Esophagus muscularis mucosa (tissue), 4 donors: Measurements from ENCODE around the gene CRYBG2. TPM values are rescaled to one million over a fixed set of nuclear protein-coding genes. Genes with fewer than 3 reads are reported as not detected.

ENCODE experiments used
- DNase-seq: peaks from one replicate; pipeline ENCODE4 v3.0.0-alpha.2; 2017; ENCODE audit errors: extremely low spot score
- H3K27ac ChIP-seq, 4 donors: fragments of 200-600 bp; sonication (generic); replicated peaks in 1 of 4; 1 replicate in 3 of 4; 2 replicates in 1 of 4; pipeline ENCODE4 v1.5.1; 2016 to 2019; ENCODE audit warnings: mild to moderate bottlenecking in 1 of 4
- H3K27me3 ChIP-seq, 4 donors: fragments of 200-600 bp; sonication (generic); one replicate each; pipeline versions ENCODE4 v1.5.1 to v1.6.0; 2016 to 2019
- H3K36me3 ChIP-seq, 4 donors: fragments of 200-600 bp; sonication (generic); one replicate each; pipeline ENCODE4 v1.5.1; 2016 to 2019
- H3K4me1 ChIP-seq, 4 donors: fragments of 200-600 bp; sonication (generic); one replicate each; pipeline ENCODE4 v1.5.1; 2016 to 2019
- H3K4me3 ChIP-seq, 4 donors: fragments of 200-600 bp; sonication (generic); 1 replicate in 2 of 4; 2 replicates in 2 of 4; pipeline ENCODE4 v1.5.1; 2016 to 2019; ENCODE audit warnings: mild to moderate bottlenecking in 4 of 4, moderate library complexity in 1 of 4
- H3K9me3 ChIP-seq, 4 donors: fragments of 200-600 bp; sonication (generic); 1 replicate in 3 of 4; 2 replicates in 1 of 4; pipeline ENCODE4 v1.5.1; 2016 to 2019
- EP300 ChIP-seq: sonication (generic); formaldehyde crosslinking; IDR thresholded peaks from one replicate; pipeline ENCODE4 v1.6.1; 2017; ENCODE audit warnings: antibody characterized with exemption
- POLR2A ChIP-seq: fragments of 450-650 bp; IDR thresholded peaks from one replicate; pipeline ENCODE4 v1.6.1; 2017; ENCODE audit warnings: antibody characterized with exemption, moderate library complexity, mild to moderate bottlenecking, low read depth
- POLR2AphosphoS5 ChIP-seq, 2 donors: sonication (generic); formaldehyde crosslinking; IDR thresholded peaks; one replicate each; pipeline ENCODE4 v1.6.1; 2017; ENCODE audit warnings: antibody characterized with exemption in 2 of 2
- WGBS: methylation state at CpG from one replicate; pipeline ENCODE4 v1.1.5; 2018; 5-methylcytosine and 5-hydroxymethylcytosine counted together
- intact Hi-C: fragments of 100-400 bp; cut with DNase I; formaldehyde crosslinking; loops from one replicate; pipeline ENCODE4 v1.15.1; 2023
- total RNA-seq, 4 donors: library from RNA; depleted of rRNA; stranded (reverse); fragments of >200 nt; gene quantifications; one replicate each; pipeline versions ENCODE4 v1.1.0 to v1.2.1, GENCODE V29; 2016
- TF ChIP-seq, protein P1 (sequence below), 3 experiments: fragments of 200-600 bp in 2 of 3; fragments of 450-650 bp in 1 of 3; sonication (generic) in 2 of 3; IDR thresholded peaks; one replicate each; pipeline ENCODE4 v1.5.1; 2017 to 2019; ENCODE audit warnings: antibody characterized with exemption in 3 of 3, mild to moderate bottlenecking in 2 of 3, moderate library complexity in 1 of 3

Gene CRYBG2
- total RNA-seq, 4 donors from 2014 or later, result 0.42 to 0.86 TPM; not detected in 2

DNA sequence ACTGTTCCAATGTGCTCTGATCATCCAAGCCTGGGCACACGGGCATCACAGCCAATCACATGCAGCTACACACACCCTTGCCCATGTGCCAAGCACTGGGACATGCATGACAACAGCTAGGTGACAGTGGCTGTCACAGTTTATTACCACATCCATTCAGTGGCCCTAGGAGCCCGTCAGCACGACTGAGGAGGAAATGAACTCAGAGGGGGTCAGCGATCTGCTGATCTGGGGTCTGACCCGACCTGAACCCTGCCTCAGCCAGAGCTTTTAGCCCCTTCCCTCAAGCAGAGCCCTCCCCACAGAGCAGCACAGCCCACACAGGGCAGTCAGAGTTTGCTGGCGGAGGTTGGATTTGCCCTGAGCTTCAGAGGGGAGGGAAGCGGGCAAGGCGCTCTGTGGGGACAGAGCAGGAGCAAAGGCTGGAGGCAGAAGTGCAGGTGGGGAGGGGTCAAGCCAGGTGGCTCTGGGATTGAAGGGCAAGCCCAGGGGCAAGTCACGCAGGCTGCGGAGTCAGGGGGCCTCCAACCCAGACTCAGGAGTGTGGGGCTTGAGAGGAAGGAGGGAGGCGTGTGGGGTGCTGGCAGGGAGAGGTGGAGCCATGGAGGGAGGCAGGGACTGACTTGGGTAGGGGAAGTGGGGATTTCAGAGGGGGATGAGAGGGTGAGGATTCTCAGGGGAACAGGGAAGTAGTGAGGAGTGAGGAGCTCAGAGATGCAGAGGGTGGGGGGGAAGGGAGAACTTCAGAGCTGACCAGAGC lies 63.6 kb downstream of the CRYBG2 start:
- H3K4me3 ChIP-seq, result no peak overlapping the region
- H3K4me1 ChIP-seq, result peaks cover 17 to 58% (median 52%) of the 10 kb centered on the region in 4 donors
- no peaks in the 10 kb centered on the region for H3K27me3 ChIP-seq
- TF ChIP-seq EP300, result no peak
- TF ChIP-seq POLR2A, result no peak
- TF ChIP-seq POLR2AphosphoS5 (IDR thresholded peaks at IDR 0.05), result no peak
- TF ChIP-seq, protein P1, sequence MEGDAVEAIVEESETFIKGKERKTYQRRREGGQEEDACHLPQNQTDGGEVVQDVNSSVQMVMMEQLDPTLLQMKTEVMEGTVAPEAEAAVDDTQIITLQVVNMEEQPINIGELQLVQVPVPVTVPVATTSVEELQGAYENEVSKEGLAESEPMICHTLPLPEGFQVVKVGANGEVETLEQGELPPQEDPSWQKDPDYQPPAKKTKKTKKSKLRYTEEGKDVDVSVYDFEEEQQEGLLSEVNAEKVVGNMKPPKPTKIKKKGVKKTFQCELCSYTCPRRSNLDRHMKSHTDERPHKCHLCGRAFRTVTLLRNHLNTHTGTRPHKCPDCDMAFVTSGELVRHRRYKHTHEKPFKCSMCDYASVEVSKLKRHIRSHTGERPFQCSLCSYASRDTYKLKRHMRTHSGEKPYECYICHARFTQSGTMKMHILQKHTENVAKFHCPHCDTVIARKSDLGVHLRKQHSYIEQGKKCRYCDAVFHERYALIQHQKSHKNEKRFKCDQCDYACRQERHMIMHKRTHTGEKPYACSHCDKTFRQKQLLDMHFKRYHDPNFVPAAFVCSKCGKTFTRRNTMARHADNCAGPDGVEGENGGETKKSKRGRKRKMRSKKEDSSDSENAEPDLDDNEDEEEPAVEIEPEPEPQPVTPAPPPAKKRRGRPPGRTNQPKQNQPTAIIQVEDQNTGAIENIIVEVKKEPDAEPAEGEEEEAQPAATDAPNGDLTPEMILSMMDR (IDR thresholded peaks at IDR 0.05), result no peak
- H3K36me3 ChIP-seq, result peaks cover 0 to 7% (median 0%) of the 10 kb centered on the region in 4 donors
- no peak for DNase-seq
- no peaks in the 10 kb centered on the region for H3K9me3 ChIP-seq
- peak overlapping the region; percentile 49 to 62 (median 55) for H3K27ac ChIP-seq
- WGBS, result 72% methylated on average over 11 of the region's 11 CpGs
- intact Hi-C loops, result no loop called here

- Histone ChIP-seq H3K9me3 (no peaks in the 10 kb centered on the region), H3K27ac (peak overlapping the region; percentile 29 to 98 (median 47)), H3K36me3 (peaks cover 0 to 7% (median 0%) of the 10 kb centered on the region in 4 donors), H3K4me3 (no peak overlapping the region), H3K4me1 (peaks cover 26 to 67% (median 61%) of the 10 kb centered on the region in 4 donors), H3K27me3 (no peaks in the 10 kb centered on the region)
- 81% methylated on average over 16 of the region's 21 CpGs for WGBS
- TF ChIP-seq POLR2A (no peak), EP300 (no peak), POLR2AphosphoS5 (IDR thresholded peaks at IDR 0.05) (no peak)
- DNase-seq, result no peak
- intact Hi-C loops, result no loop called here
These were observed 64.5 kb downstream of the CRYBG2 start for GRCh38 chr1:26289158-26290059.

GRCh38 chr1:26288311-26288941 lies 65.5 kb downstream of the CRYBG2 start:
- no peak for TF ChIP-seq EP300
- no peak for TF ChIP-seq POLR2AphosphoS5 (IDR thresholded peaks at IDR 0.05)
- TF ChIP-seq, protein P1 (IDR thresholded peaks at IDR 0.05), result no peak
- TF ChIP-seq POLR2A, result no peak
- Histone ChIP-seq H3K4me3 (no peak overlapping the region), H3K27ac (peak overlapping the region; percentile 29 to 98 (median 42)), H3K27me3 (no peaks in the 10 kb centered on the region), H3K4me1 (peaks cover 32 to 76% (median 70%) of the 10 kb centered on the region in 4 donors), H3K9me3 (no peaks in the 10 kb centered on the region), H3K36me3 (peaks cover 0 to 6% (median 0%) of the 10 kb centered on the region in 4 donors)
- DNase-seq, result no peak
- intact Hi-C loops, result no loop called here
- 40% methylated on average over 4 of the region's 5 CpGs for WGBS

- 85% methylated on average over 5 of the region's 5 CpGs for WGBS
- no peak for TF ChIP-seq EP300
- H3K4me1 ChIP-seq, result peaks cover 32 to 83% (median 71%) of the 10 kb centered on the region in 4 donors
- intact Hi-C loops, result no loop called here
- DNase-seq, result no peak
- H3K4me3 ChIP-seq, result no peak overlapping the region
- H3K9me3 ChIP-seq, result no peaks in the 10 kb centered on the region
- H3K27me3 ChIP-seq, result no peaks in the 10 kb centered on the region
- H3K36me3 ChIP-seq, result peaks cover 0 to 6% (median 2%) of the 10 kb centered on the region in 4 donors
- H3K27ac ChIP-seq, result peak overlapping the region; percentile 29 to 98 (median 48)
These were observed 66.1 kb downstream of the CRYBG2 start for GRCh38 chr1:26287811-26288210.

- Histone ChIP-seq H3K9me3 (no peaks in the 10 kb centered on the region), H3K27me3 (no peaks in the 10 kb centered on the region), H3K27ac (peak overlapping the region; percentile 29 to 98 (median 48)), H3K36me3 (peaks cover 0 to 11% (median 3%) of the 10 kb centered on the region in 4 donors), H3K4me1 (peaks cover 32 to 89% (median 78%) of the 10 kb centered on the region in 4 donors), H3K4me3 (no peak overlapping the region)
- WGBS, result 53% methylated on average over 8 of the region's 8 CpGs
- DNase-seq, result no peak
- intact Hi-C loops, result no loop called here
- TF ChIP-seq POLR2AphosphoS5 (IDR thresholded peaks at IDR 0.05), result peak; percentile 33 to 34
- no peak for TF ChIP-seq POLR2A
- TF ChIP-seq, protein P1 (IDR thresholded peaks at IDR 0.05), result no peak
- TF ChIP-seq EP300, result no peak
These were observed 66.8 kb downstream of the CRYBG2 start for GRCh38 chr1:26287033-26287711.
